HepG2 (cell line): ENCODE measurements around the gene SLC25A25. TPM values are rescaled to one million over a fixed set of nuclear protein-coding genes. Genes with fewer than 3 reads are reported as not detected.
A peak's percentile ranks its signal among the peaks of the same experiment; 100 is the strongest.

Experiments
- AKNA ChIP-seq: sonication (generic); formaldehyde crosslinking; IDR thresholded peaks from 2 replicates; pipeline ENCODE4 v1.4.0; 2020; ENCODE audit warnings: missing genetic modification reagents, borderline replicate concordance
- GATAD2A ChIP-seq: IDR thresholded peaks from 2 replicates; pipeline ENCODE4 v1.6.1; 2016
- HINFP ChIP-seq: sonication (generic); formaldehyde crosslinking; IDR thresholded peaks from 2 replicates; pipeline ENCODE4 v1.4.0; 2020; ENCODE audit warnings: low read depth, mild to moderate bottlenecking, missing genetic modification reagents
- KAT2B ChIP-seq: fragments of 150-350 bp; IDR thresholded peaks from 2 replicates; pipeline ENCODE4 v1.6.1; 2014; ENCODE audit warnings: low read depth, low read length, borderline replicate concordance
- KLF12 ChIP-seq: sonication (generic); formaldehyde crosslinking; IDR thresholded peaks from 2 replicates; pipeline ENCODE4 v1.4.0; 2020; ENCODE audit warnings: missing genetic modification reagents, borderline replicate concordance
- MIER3 ChIP-seq: IDR thresholded peaks from 2 replicates; pipeline ENCODE4 v1.6.1; 2016; ENCODE audit warnings: missing compliant biosample characterization, borderline replicate concordance
- PHF21A ChIP-seq: sonication (generic); formaldehyde crosslinking; IDR thresholded peaks from 2 replicates; pipeline ENCODE4 v1.5.0; 2020; ENCODE audit warnings: mild to moderate bottlenecking, missing genetic modification reagents
- ZBTB10 ChIP-seq: sonication (generic); formaldehyde crosslinking; IDR thresholded peaks from 2 replicates; pipeline ENCODE4 v1.4.0; 2020; ENCODE audit warnings: missing genetic modification reagents, borderline replicate concordance
- ZBTB8A ChIP-seq: sonication (generic); formaldehyde crosslinking; IDR thresholded peaks from 2 replicates; pipeline ENCODE4 v1.4.0; 2020; ENCODE audit warnings: mild to moderate bottlenecking, low read depth, missing genetic modification reagents, borderline replicate concordance
- ZEB1 ChIP-seq: IDR thresholded peaks from 2 replicates; pipeline ENCODE4 v1.6.1; 2012; ENCODE audit warnings: mild to moderate bottlenecking, low read depth, inconsistent platforms; ENCODE audit not compliant: insufficient replicate concordance
- ZSCAN31 ChIP-seq: sonication (generic); formaldehyde crosslinking; IDR thresholded peaks from 2 replicates; pipeline ENCODE4 v1.5.0; 2020; ENCODE audit warnings: low read depth, mild to moderate bottlenecking, missing genetic modification reagents
- polyA plus RNA-seq, 8 experiments: library from polyadenylated mRNA; depleted of rRNA in 3 of 8; stranded (reverse) in 7 of 8; unstranded in 1 of 8; fragments of >200 nt; fragmentation: Illumina TruSeq in 4 of 8; extraction: Trizol in 4 of 8; gene quantifications; 2 replicates each; pipeline versions ENCODE4 v1.2.1 to v1.2.3, GENCODE V29; 2011 to 2016; ENCODE audit warnings: low read depth in 4 of 8, missing spikeins in 1 of 8, mixed read lengths in 1 of 8; ENCODE audit not compliant: insufficient read depth in 1 of 8
- total RNA-seq, 5 experiments: library from RNA; depleted of rRNA; stranded (reverse); fragments of >200 nt; fragmentation: Illumina TruSeq; extraction: Trizol; gene quantifications; 2 replicates each; pipeline ENCODE4 v1.2.3, GENCODE V29; 2016; ENCODE audit warnings: low read depth in 1 of 5
- TF ChIP-seq, protein P1 (sequence below): IDR thresholded peaks from 2 replicates; pipeline ENCODE4 v1.6.1; 2016
- TF ChIP-seq, protein P2 (sequence below), 2 experiments: sonication (generic) in 1 of 2; formaldehyde crosslinking in 1 of 2; IDR thresholded peaks; 2 replicates each; pipeline versions ENCODE4 v1.4.0 to v1.6.1; 2016 to 2020; ENCODE audit warnings: borderline replicate concordance in 1 of 2, low read depth in 1 of 2, mild to moderate bottlenecking in 1 of 2, missing genetic modification reagents in 1 of 2

The SLC25A25 gene
- total and polyA plus RNA-seq, 2 of the 13 experiments (the other 11 are each of a cell fraction or from before 2014, with no cell fraction given), result 10.5 to 24.8 TPM

GRCh38 chr9:128073253-128073886 lies 5.3 kb downstream of the SLC25A25 start (continued):
- TF ChIP-seq, protein P1, sequence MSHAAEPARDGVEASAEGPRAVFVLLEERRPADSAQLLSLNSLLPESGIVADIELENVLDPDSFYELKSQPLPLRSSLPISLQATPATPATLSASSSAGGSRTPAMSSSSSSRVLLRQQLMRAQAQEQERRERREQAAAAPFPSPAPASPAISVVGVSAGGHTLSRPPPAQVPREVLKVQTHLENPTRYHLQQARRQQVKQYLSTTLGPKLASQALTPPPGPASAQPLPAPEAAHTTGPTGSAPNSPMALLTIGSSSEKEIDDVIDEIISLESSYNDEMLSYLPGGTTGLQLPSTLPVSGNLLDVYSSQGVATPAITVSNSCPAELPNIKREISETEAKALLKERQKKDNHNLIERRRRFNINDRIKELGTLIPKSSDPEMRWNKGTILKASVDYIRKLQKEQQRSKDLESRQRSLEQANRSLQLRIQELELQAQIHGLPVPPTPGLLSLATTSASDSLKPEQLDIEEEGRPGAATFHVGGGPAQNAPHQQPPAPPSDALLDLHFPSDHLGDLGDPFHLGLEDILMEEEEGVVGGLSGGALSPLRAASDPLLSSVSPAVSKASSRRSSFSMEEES (CRISPR knock-in tag), result no peak
- TF ChIP-seq KAT2B (peak; percentile 80), ZBTB10 (CRISPR knock-in tag) (no peak), KLF12 (CRISPR knock-in tag) (no peak), ZBTB8A (CRISPR knock-in tag) (no peak), ZEB1 (no peak), AKNA (CRISPR knock-in tag) (no peak), PHF21A (CRISPR knock-in tag) (peak; percentile 72; the same call in 1 of the 2 replicates), MIER3 (CRISPR knock-in tag) (peak; percentile 56; the same call in 1 of the 2 replicates), ZSCAN31 (CRISPR knock-in tag) (no peak), GATAD2A (CRISPR knock-in tag) (peak; percentile 91), HINFP (CRISPR knock-in tag) (no peak)
- TF ChIP-seq, protein P2, sequence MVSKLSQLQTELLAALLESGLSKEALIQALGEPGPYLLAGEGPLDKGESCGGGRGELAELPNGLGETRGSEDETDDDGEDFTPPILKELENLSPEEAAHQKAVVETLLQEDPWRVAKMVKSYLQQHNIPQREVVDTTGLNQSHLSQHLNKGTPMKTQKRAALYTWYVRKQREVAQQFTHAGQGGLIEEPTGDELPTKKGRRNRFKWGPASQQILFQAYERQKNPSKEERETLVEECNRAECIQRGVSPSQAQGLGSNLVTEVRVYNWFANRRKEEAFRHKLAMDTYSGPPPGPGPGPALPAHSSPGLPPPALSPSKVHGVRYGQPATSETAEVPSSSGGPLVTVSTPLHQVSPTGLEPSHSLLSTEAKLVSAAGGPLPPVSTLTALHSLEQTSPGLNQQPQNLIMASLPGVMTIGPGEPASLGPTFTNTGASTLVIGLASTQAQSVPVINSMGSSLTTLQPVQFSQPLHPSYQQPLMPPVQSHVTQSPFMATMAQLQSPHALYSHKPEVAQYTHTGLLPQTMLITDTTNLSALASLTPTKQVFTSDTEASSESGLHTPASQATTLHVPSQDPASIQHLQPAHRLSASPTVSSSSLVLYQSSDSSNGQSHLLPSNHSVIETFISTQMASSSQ (IDR thresholded peaks at IDR 0.05; ENCODE audit: low read depth), result no peak
- TF ChIP-seq, protein P2 (CRISPR knock-in tag; IDR thresholded peaks at IDR 0.05; ENCODE audit: borderline replicate concordance), result no peak
